Measurements from ENCODE around the gene OR7D4. TPM values are rescaled to one million over a fixed set of nuclear protein-coding genes. Genes with fewer than 3 reads are reported as not detected.
A peak's percentile ranks its signal among the peaks of the same experiment; 100 is the strongest.

OR7D4 gene
- total and polyA plus RNA-seq, 7 donors = not detected

DNA sequence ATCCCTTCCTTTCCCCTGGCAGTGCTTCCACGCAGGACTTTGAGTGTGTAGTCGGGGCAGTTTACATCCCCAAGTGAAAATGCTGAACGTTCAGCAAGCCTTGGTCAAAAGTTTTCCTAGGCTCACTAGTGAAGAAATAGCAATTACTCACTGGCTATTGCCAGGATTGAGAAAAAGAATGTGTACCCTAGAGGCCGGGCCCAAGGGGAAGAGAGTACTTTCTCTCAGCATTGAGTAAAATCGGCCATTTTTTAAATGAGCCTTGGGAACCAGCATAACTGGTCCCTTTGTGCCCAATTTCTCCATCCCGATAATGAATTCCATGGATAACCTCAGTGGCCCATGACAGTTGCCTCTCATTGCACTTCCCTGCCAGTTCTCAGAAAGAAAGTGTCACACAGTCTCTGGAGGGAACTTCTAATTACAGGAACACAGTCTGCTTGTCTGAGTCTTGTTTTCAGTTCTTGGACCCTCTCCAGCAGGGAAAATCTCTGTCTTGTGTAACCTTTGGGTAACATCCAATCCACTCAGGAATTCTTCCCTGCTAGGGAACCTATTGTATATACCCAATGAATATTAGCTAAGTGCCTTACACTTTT is 47.9 kb downstream of the OR7D4 start:
- intact Hi-C loops (cut with DNase I) = no loop called here
- no peak for TF ChIP-seq CTCF (IDR thresholded peaks at IDR 0.05)
- WGBS, 3 donors = 69 to 74% (median 71%) methylated on average over 6 of the region's 6 CpGs

GRCh38 chr19:9166846-9167245 is 52.5 kb downstream of the OR7D4 start:
- H3K27me3 ChIP-seq (ENCODE audit: insufficient read depth in 3 of 3, low read length in 2 of 3) = no peaks in the 10 kb centered on the region
- H3K9me3 ChIP-seq = peaks cover 6% of the 10 kb centered on the region
- H3K4me3 ChIP-seq = no peak overlapping the region
- TF ChIP-seq CTCF (IDR thresholded peaks at IDR 0.05) = no peak
- DNase-seq (no peak), ATAC-seq (no peak)
- H3K27ac ChIP-seq = no peak overlapping the region
- H3K36me3 ChIP-seq (ENCODE audit: insufficient read depth in 1 of 2, low read depth in 1 of 2) = peaks cover 12 to 48% of the 10 kb centered on the region in 2 donors
- intact Hi-C loops (cut with DNase I) = no loop called here
- 76 to 96% (median 94%) methylated on average over 4 of the region's 4 CpGs for WGBS, 3 donors
- H3K4me1 ChIP-seq = no peaks in the 10 kb centered on the region

More for the DNA sequence above, 47.9 kb downstream of the OR7D4 start:
- DNase-seq (no peak), ATAC-seq (peak in 1 of 4 donors; percentile 15)
- Histone ChIP-seq H3K4me1 (no peaks in the 10 kb centered on the region), H3K9me3 (no peaks in the 10 kb centered on the region), H3K27me3 (ENCODE audit: insufficient read depth in 3 of 3, low read length in 2 of 3) (no peaks in the 10 kb centered on the region), H3K27ac (no peak overlapping the region), H3K36me3 (ENCODE audit: insufficient read depth in 1 of 2, low read depth in 1 of 2) (peaks cover 0 to 9% of the 10 kb centered on the region in 2 donors), H3K4me3 (no peak overlapping the region)

- ATAC-seq (no peak), DNase-seq (no peak)
- Histone ChIP-seq H3K27ac (no peak overlapping the region), H3K4me1 (no peaks in the 10 kb centered on the region), H3K4me3 (no peak overlapping the region), H3K9me3 (peaks cover 22% of the 10 kb centered on the region), H3K36me3 (ENCODE audit: insufficient read depth in 1 of 2, low read depth in 1 of 2) (peaks cover 27 to 64% of the 10 kb centered on the region in 2 donors), H3K27me3 (ENCODE audit: insufficient read depth in 3 of 3, low read length in 2 of 3) (no peaks in the 10 kb centered on the region)
- intact Hi-C loops (cut with DNase I) = no loop called here
- 97% methylated on average over 3 of the region's 3 CpGs for WGBS, 3 donors
- no peak for TF ChIP-seq CTCF (IDR thresholded peaks at IDR 0.05)
Measured at GRCh38 chr19:9165261-9165660, 54.1 kb downstream of the OR7D4 start.

DNA sequence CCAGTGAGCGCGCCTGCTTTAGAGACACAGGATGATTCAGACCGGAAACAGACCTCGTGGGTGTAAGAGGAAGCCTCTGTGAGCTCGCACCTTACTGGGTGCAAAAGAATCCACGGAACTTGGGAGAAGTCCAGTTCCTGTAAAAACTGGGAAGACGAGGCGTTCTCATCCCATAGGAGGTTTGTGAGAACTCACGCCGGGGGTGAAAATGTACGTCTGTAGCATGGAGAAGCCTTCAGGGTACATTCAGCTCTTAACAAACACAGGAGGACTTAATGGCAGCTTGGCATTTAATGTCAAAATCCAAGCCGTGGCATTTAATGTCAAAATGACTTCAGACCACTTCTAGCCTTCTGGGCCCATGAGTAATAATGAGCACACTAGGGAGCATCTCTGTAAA is 58.0 kb downstream of the OR7D4 start:
- no peak for TF ChIP-seq CTCF (IDR thresholded peaks at IDR 0.05)
- Histone ChIP-seq H3K27me3 (ENCODE audit: insufficient read depth in 3 of 3, low read length in 2 of 3) (no peaks in the 10 kb centered on the region), H3K4me3 (no peak overlapping the region), H3K36me3 (ENCODE audit: insufficient read depth in 1 of 2, low read depth in 1 of 2) (peaks cover 36 to 92% of the 10 kb centered on the region in 2 donors), H3K4me1 (no peaks in the 10 kb centered on the region), H3K9me3 (peaks cover 22% of the 10 kb centered on the region), H3K27ac (no peak overlapping the region)
- ATAC-seq (no peak), DNase-seq (no peak)
- intact Hi-C loops (cut with DNase I) = no loop called here
- 98 to 99% (median 99%) methylated on average over 12 of the region's 12 CpGs for WGBS, 3 donors

Other genes with a start within 250 kb of the OR7D4 start
- under 1 TPM in 3 of 4 donors, not detected in 1; under 0.01 to 0.37 (median 0.02) TPM for gene MUC16, start 209.2 kb downstream of the OR7D4 start, total RNA-seq
- gene MUC16, start 209.2 kb downstream of the OR7D4 start, polyA plus RNA-seq = under 1 TPM in 2 of 3 donors, not detected in 1; 0.01 TPM
- gene OR1M1, start 132.5 kb downstream of the OR7D4 start, total RNA-seq = not detected
- not detected for gene OR1M1, start 132.5 kb downstream of the OR7D4 start, polyA plus RNA-seq
- gene OR7G2, start 112.1 kb downstream of the OR7D4 start, total RNA-seq = not detected
- gene OR7G2, start 112.1 kb downstream of the OR7D4 start, polyA plus RNA-seq = not detected
- gene OR7G1, start 103.8 kb downstream of the OR7D4 start, total RNA-seq = not detected
- not detected for gene OR7G1, start 103.8 kb downstream of the OR7D4 start, polyA plus RNA-seq
- gene OR7G3, start 92.6 kb downstream of the OR7D4 start, total RNA-seq = not detected
- not detected for gene OR7G3, start 92.6 kb downstream of the OR7D4 start, polyA plus RNA-seq
- 10 to 100 TPM; 13.7 to 23.6 (median 16.9) TPM for gene ZNF317, start 79.2 kb downstream of the OR7D4 start, total RNA-seq
- gene ZNF317, start 79.2 kb downstream of the OR7D4 start, polyA plus RNA-seq = 10 to 100 TPM; 14.3 to 22.5 (median 14.6) TPM
- gene OR7D2, start 40.6 kb downstream of the OR7D4 start, total RNA-seq = under 1 TPM in 1 of 4 donors, not detected in 3; 0.24 TPM
- under 1 TPM; 0.03 to 0.09 (median 0.03) TPM for gene OR7D2, start 40.6 kb downstream of the OR7D4 start, polyA plus RNA-seq
- gene OR7E24, start 31.3 kb upstream of the OR7D4 start, total RNA-seq = not detected
- not detected for gene OR7E24, start 31.3 kb upstream of the OR7D4 start, polyA plus RNA-seq
- gene ZNF699, start 90.2 kb upstream of the OR7D4 start, total RNA-seq = 1 to 10 TPM; 1.5 to 2.9 (median 2.4) TPM
- gene ZNF699, start 90.2 kb upstream of the OR7D4 start, polyA plus RNA-seq = 1 to 10 TPM in 2 of 3 donors, under 1 TPM in 1; 0.15 to 1.8 (median 1.0) TPM
- 1 to 10 TPM; 1.5 to 8.6 (median 3.2) TPM for gene ZNF559, start 104.6 kb upstream of the OR7D4 start, total RNA-seq
- gene ZNF559, start 104.6 kb upstream of the OR7D4 start, polyA plus RNA-seq = 1 to 10 TPM; 2.6 to 4.4 (median 2.7) TPM
- gene ZNF177, start 143.4 kb upstream of the OR7D4 start, total RNA-seq = 1 to 10 TPM in 1 of 4 donors, under 1 TPM in 2, not detected in 1; 0.25 to 1.7 (median 0.34) TPM
- under 1 TPM; 0.17 to 0.33 (median 0.29) TPM for gene ZNF177, start 143.4 kb upstream of the OR7D4 start, polyA plus RNA-seq
- 1 to 10 TPM; 4.1 to 8.1 (median 5.4) TPM for gene ZNF266, start 216.0 kb upstream of the OR7D4 start, total RNA-seq
- 1 to 10 TPM; 5.7 to 7.0 (median 6.2) TPM for gene ZNF266, start 216.0 kb upstream of the OR7D4 start, polyA plus RNA-seq